ENCODE measurements around the gene MFAP2.
"Not testable (repeated sequence)": the region's sequence is repeated elsewhere in the genome, so short reads cannot be mapped to it uniquely, and the experiment has no call there.

Gene MFAP2

GRCh38 chr1:16958475-16958874 lies 21.9 kb downstream of the MFAP2 start:
- DNase-seq: no peak

- no peak for DNase-seq
Measured at GRCh38 chr1:16957731-16958130, 22.7 kb downstream of the MFAP2 start.

- DNase-seq: no peak
Measured at GRCh38 chr1:16956775-16957174, 23.6 kb downstream of the MFAP2 start.

- no peak for DNase-seq
Measured at GRCh38 chr1:16955186-16955585, 25.2 kb downstream of the MFAP2 start.

GRCh38 chr1:16954579-16954978 lies 25.8 kb downstream of the MFAP2 start:
- DNase-seq: no peak

- DNase-seq: not testable (repeated sequence)
Measured at GRCh38 chr1:16952376-16952775, 28.0 kb downstream of the MFAP2 start.

GRCh38 chr1:16949026-16949425 lies 31.4 kb downstream of the MFAP2 start:
- not testable (repeated sequence) for DNase-seq

- DNase-seq: not testable (repeated sequence)
Measured at GRCh38 chr1:16948282-16948891, 32.0 kb downstream of the MFAP2 start.

GRCh38 chr1:16946646-16947045 lies 33.8 kb downstream of the MFAP2 start:
- DNase-seq: no peak

- not testable (repeated sequence) for DNase-seq
Measured at GRCh38 chr1:16946185-16946584, 34.2 kb downstream of the MFAP2 start.

GRCh38 chr1:16945512-16945911 lies 34.9 kb downstream of the MFAP2 start:
- not testable (repeated sequence) for DNase-seq

GRCh38 chr1:16944038-16944437 lies 36.4 kb downstream of the MFAP2 start:
- DNase-seq: no peak

GRCh38 chr1:16939386-16940180 lies 40.8 kb downstream of the MFAP2 start:
- DNase-seq: not testable (repeated sequence)

- DNase-seq: no peak
Measured at GRCh38 chr1:16938351-16939321, 41.8 kb downstream of the MFAP2 start.

GRCh38 chr1:16936580-16936979 lies 43.8 kb downstream of the MFAP2 start:
- DNase-seq: not testable (repeated sequence)

- DNase-seq: not testable (repeated sequence)
Measured at GRCh38 chr1:16933945-16934344, 46.5 kb downstream of the MFAP2 start.

GRCh38 chr1:16931206-16931934 lies 49.0 kb downstream of the MFAP2 start:
- peak; percentile 60 for DNase-seq

- DNase-seq: not testable (repeated sequence)
Measured at GRCh38 chr1:16929146-16930041, 51.0 kb downstream of the MFAP2 start.

- DNase-seq: no peak
Measured at GRCh38 chr1:16927711-16928485, 52.5 kb downstream of the MFAP2 start.

GRCh38 chr1:16927256-16927655 lies 53.2 kb downstream of the MFAP2 start:
- DNase-seq: no peak

All from inflammatory macrophage treated with lipopolysaccharide for 4 hours (primary cell).